Testis (tissue), 3 donors: ENCODE data around the gene ADRA2C. TPM values are rescaled to one million over a fixed set of nuclear protein-coding genes. Genes with fewer than 3 reads are reported as not detected.

Experiments used
- DNase-seq: peaks from one replicate; pipeline ENCODE4 v3.0.0-alpha.2; 2019
- H3K27ac ChIP-seq, 2 donors: fragments of 200-600 bp; sonication (generic); one replicate each; pipeline ENCODE4 v1.5.1; 2019
- H3K27me3 ChIP-seq: fragments of 200-600 bp; sonication (generic); one replicate; pipeline ENCODE4 v1.5.1; 2019
- H3K36me3 ChIP-seq: fragments of 200-600 bp; sonication (generic); one replicate; pipeline ENCODE4 v1.5.1; 2017; ENCODE audit warnings: low read depth; ENCODE audit errors: missing control alignments
- H3K4me1 ChIP-seq: fragments of 200-600 bp; sonication (generic); one replicate; pipeline ENCODE4 v1.5.1; 2019
- H3K4me3 ChIP-seq, 2 donors: fragments of 200-600 bp; sonication (generic); one replicate each; pipeline ENCODE4 v1.5.1; 2017 to 2019
- H3K9me3 ChIP-seq: fragments of 200-600 bp; sonication (generic); one replicate; pipeline ENCODE4 v1.5.1; 2017
- POLR2A ChIP-seq: fragments of 450-650 bp; IDR thresholded peaks from one replicate; pipeline ENCODE4 v1.6.1; 2017; ENCODE audit warnings: antibody characterized with exemption, mild to moderate bottlenecking, moderate library complexity
- WGBS, 2 donors: methylation state at CpG; one replicate each; pipeline ENCODE4 v1.1.5; 2018; 5-methylcytosine and 5-hydroxymethylcytosine counted together
- intact Hi-C: fragments of 100-400 bp; cut with DNase I; formaldehyde crosslinking; loops from one replicate; pipeline ENCODE4 v1.15.1; 2023; ENCODE audit warnings: low total_unique reads
- polyA plus RNA-seq: library from polyadenylated mRNA; stranded (reverse); fragments of 350-450 nt; fragmentation: Illumina TruSeq; extraction: RNeasy Lipid Tissue Mini Kit (QIAGEN cat#74804); gene quantifications from one replicate; pipeline ENCODE4 v1.2.3, GENCODE V29; 2014; ENCODE audit warnings: low read depth, low replicate concordance; ENCODE audit not compliant: insufficient read depth
- total RNA-seq, 2 donors: library from RNA; depleted of rRNA; stranded (reverse); fragments of >200 nt; gene quantifications; one replicate each; pipeline ENCODE4 v1.2.3, GENCODE V29; 2016
- TF ChIP-seq, protein P1 (sequence below), 3 experiments: fragments of 450-650 bp in 2 of 3; fragments of 200-600 bp in 1 of 3; sonication (generic) in 1 of 3; IDR thresholded peaks; one replicate each; pipeline ENCODE4 v1.5.1; 2016 to 2019; ENCODE audit warnings: antibody characterized with exemption in 3 of 3, mild to moderate bottlenecking in 2 of 3, moderate library complexity in 1 of 3

ADRA2C gene
- total and polyA plus RNA-seq, 3 donors from 2014 or later: 7.2 to 16.0 (median 9.3) TPM

DNA sequence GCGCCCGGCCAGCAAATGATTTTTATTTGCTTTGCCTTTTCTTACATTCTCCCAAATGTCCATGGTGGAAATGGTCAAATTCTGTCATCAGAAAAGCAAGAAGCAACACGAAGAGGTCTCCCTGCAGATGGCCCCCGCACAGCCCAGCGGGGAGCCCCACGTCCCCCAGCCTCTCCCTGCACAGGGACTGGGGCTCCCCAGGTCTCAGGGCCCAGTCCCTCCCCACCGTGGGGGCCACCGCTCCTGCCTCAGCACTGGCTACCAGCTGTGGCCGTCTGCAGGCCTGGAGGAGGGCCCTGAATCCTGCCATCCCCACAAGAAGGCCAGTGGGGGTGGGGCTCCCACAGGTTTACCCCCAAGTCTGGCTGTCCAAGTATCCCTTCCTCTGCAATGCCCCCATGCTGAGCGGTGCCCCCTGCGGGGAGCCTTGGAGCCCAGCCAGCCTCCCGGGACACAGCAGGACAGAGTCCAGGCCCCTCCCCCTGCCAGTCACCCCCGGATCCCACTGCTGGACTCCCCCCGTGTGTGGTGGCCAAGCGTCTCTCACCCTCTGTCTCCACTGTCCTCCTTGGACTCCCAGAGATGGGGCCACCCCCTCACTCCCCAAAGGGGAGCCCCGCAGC lies 38.2 kb upstream of the ADRA2C start:
- TF ChIP-seq POLR2A: no peak
- TF ChIP-seq, protein P1, sequence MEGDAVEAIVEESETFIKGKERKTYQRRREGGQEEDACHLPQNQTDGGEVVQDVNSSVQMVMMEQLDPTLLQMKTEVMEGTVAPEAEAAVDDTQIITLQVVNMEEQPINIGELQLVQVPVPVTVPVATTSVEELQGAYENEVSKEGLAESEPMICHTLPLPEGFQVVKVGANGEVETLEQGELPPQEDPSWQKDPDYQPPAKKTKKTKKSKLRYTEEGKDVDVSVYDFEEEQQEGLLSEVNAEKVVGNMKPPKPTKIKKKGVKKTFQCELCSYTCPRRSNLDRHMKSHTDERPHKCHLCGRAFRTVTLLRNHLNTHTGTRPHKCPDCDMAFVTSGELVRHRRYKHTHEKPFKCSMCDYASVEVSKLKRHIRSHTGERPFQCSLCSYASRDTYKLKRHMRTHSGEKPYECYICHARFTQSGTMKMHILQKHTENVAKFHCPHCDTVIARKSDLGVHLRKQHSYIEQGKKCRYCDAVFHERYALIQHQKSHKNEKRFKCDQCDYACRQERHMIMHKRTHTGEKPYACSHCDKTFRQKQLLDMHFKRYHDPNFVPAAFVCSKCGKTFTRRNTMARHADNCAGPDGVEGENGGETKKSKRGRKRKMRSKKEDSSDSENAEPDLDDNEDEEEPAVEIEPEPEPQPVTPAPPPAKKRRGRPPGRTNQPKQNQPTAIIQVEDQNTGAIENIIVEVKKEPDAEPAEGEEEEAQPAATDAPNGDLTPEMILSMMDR (IDR thresholded peaks at IDR 0.05): no peak
- Histone ChIP-seq H3K27me3 (no peaks in the 10 kb centered on the region), H3K36me3 (no peaks in the 10 kb centered on the region), H3K4me3 (no peak overlapping the region), H3K4me1 (peaks cover 4% of the 10 kb centered on the region), H3K9me3 (no peaks in the 10 kb centered on the region), H3K27ac (no peak overlapping the region)
- 75 to 81% methylated on average over 12 to 16 of the region's 16 CpGs for WGBS, 2 donors
- intact Hi-C loops: no loop called here
- no peak for DNase-seq

DNA sequence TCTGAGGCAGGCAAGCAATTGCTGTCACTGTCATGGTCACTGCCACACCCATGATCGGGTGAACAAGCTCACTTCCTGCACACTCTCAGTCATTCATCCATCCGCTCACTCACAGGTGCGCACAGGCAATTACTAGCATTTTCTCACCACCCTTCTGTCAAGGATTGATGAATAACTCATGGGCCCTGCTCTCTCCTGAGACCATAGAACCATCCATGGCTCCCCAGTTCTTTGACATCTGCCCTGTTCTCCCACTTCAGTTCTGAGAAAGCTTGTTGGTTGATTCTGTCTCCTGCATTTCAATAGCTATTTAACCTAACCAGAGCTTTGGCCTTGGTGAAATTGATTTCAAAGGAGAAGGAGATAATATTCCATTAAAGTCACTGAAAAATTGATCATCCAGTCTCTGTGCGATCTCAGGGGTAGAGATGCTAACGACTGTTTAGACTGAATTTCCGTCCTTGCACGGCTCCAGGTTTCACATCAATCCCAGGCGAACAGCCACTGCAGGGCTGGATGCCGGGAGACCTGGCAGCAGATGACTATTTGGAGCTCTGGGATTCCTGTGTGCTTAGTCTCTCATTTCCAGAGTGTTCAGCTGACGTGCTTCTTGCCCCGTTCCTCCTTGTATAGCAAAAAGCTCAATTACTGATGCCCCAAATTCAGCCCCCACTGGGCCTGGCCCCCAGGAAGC lies 36.9 kb upstream of the ADRA2C start:
- Histone ChIP-seq H3K4me1 (peaks cover 4% of the 10 kb centered on the region), H3K4me3 (no peak overlapping the region), H3K36me3 (no peaks in the 10 kb centered on the region), H3K27me3 (no peaks in the 10 kb centered on the region), H3K27ac (no peak overlapping the region), H3K9me3 (no peaks in the 10 kb centered on the region)
- TF ChIP-seq POLR2A: no peak
- WGBS, 2 donors: 70 to 73% methylated on average over 11 of the region's 11 CpGs
- intact Hi-C loops: no loop called here
- no peak for DNase-seq

DNA sequence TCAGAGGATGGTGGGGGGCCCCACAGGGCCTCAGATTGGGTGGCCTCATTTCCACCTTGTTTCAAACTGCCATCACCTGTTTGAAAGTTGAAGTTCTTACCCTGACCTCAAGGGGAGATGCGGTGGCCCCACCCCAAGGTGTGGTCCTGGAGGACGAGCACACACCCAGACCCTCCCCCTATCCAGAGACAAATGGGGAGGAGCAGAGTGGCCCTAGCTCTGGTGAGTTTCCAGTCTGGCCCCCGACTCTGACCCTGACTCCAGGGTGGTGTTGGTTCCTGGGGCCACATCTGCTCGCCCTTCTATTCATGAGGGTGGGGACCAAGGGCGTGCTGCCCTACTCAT lies 36.3 kb upstream of the ADRA2C start:
- no peaks in the 10 kb centered on the region for H3K36me3 ChIP-seq
- no peak for TF ChIP-seq POLR2A
- TF ChIP-seq, protein P1 (IDR thresholded peaks at IDR 0.05): no peak
- 81 to 96% methylated on average over 3 to 5 of the region's 5 CpGs for WGBS, 2 donors

DNA sequence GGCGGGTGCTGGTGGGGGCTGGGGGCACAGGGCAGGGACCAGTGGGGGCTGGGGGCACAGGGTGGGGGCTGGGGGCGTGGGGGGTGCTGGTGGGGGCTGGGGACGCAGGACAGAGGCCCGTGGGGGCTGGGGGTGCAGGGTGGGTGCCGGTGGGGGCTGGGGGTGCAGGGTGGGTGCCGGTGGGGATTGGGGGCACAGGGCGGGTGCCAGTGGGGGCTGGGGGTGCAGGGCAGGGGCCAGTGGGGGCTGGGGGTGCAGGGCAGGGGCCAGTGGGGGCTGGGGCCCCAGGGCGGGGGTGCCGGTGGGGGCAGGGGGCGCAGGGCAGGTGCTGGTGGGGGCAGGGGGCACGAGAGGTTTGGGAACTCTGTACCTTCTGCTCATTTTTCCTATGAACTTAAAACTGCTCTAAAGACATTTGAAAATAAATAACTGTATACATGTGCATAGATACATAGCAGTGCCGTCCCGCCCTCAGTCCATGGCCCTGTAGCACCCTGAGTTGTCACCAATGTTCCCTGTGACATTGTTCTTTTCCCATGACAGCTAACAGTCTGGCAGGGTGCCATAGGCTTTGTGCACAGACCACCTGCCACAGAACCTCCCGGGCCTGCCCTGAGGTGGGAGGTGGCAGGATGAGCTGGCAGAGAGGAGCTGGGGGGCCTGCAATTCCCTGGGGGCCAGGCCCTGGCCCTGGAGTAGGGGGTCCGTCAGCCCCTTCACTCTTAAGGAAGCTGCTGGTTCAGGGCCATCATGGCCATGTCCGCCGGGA lies 35.6 kb upstream of the ADRA2C start:
- Histone ChIP-seq H3K4me3 (no peak overlapping the region), H3K27ac (no peak overlapping the region), H3K27me3 (no peaks in the 10 kb centered on the region), H3K9me3 (no peaks in the 10 kb centered on the region), H3K36me3 (no peaks in the 10 kb centered on the region), H3K4me1 (no peaks in the 10 kb centered on the region)
- TF ChIP-seq, protein P1 (IDR thresholded peaks at IDR 0.05): no peak
- TF ChIP-seq POLR2A: no peak
- DNase-seq: no peak
- intact Hi-C loops: no loop called here
- 89 to 92% methylated on average over 12 to 13 of the region's 17 CpGs for WGBS, 2 donors

More for the DNA sequence above, 36.3 kb upstream of the ADRA2C start:
- no peak for DNase-seq
- Histone ChIP-seq H3K9me3 (no peaks in the 10 kb centered on the region), H3K27ac (no peak overlapping the region), H3K27me3 (no peaks in the 10 kb centered on the region), H3K4me1 (peaks cover under 1% of the 10 kb centered on the region), H3K4me3 (no peak overlapping the region)
- intact Hi-C loops: no loop called here
